Measurements from ENCODE around the gene SORCS3.

DNA sequence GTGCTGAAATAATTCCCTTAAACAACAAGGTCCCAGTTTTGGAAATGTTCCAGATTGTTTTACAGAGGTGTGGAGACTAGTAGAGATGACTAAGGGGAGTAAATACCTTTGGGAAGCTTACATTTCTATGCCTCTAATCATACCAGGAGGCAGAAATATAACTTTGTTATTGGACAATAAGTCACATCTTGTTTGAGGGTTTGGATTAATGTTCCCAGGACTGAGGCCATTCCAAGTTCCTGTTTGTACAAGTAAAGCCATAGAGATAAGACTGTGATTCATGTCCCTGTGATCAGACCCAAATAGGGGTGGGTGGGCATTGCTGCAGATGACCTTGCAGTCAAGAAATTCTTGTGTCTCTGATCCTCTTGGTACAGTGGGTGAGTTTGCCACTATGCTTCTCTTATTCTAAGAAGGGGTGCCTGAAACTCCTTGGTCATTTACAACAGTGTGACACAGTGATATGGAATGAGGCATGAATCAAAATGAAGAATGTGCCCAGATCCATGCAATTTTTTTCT is 508.3 kb downstream of the SORCS3 start:
- no peak for TF ChIP-seq POLR2A (IDR thresholded peaks at IDR 0.05; ENCODE audit: low read depth, low read length)
- no peak for TF ChIP-seq TAF1 (IDR thresholded peaks at IDR 0.05; ENCODE audit: low read depth, low read length)
- no peak for TF ChIP-seq POLR2AphosphoS5 (IDR thresholded peaks at IDR 0.05; ENCODE audit: low read depth, low read length)
- TF ChIP-seq POU2F2 (IDR thresholded peaks at IDR 0.05; ENCODE audit: low read depth, low read length), result no peak
- no peak for TF ChIP-seq PAX5 (IDR thresholded peaks at IDR 0.05; ENCODE audit: insufficient read depth, low read length, severe bottlenecking)
